GM21619 (cell line): Measurements from ENCODE around the gene EVI2A.

Source experiments
- ATAC-seq: cut with Tn5 transposase; IDR thresholded peaks from one replicate; pipeline ENCODE4 v1.9.1; 2021; ENCODE audit not compliant: unreplicated experiment

Gene EVI2A

GRCh38 chr17:31279401-31279800 is 42.0 kb downstream of the EVI2A start:
- no peak for ATAC-seq

- ATAC-seq = no peak
Measured at GRCh38 chr17:31275116-31275515, 46.3 kb downstream of the EVI2A start.

GRCh38 chr17:31274252-31274651 is 47.2 kb downstream of the EVI2A start:
- ATAC-seq = no peak

GRCh38 chr17:31273516-31273915 is 47.9 kb downstream of the EVI2A start:
- ATAC-seq = no peak

GRCh38 chr17:31272803-31273202 is 48.6 kb downstream of the EVI2A start:
- ATAC-seq = no peak

GRCh38 chr17:31272236-31272635 is 49.2 kb downstream of the EVI2A start:
- ATAC-seq = no peak

- ATAC-seq = no peak
Measured at GRCh38 chr17:31269578-31269983, 51.8 kb downstream of the EVI2A start.

- ATAC-seq = no peak
Measured at GRCh38 chr17:31269036-31269577, 52.3 kb downstream of the EVI2A start.
